T-helper 17 cell (primary cell): ENCODE data around the gene COL4A2. TPM values are rescaled to one million over a fixed set of nuclear protein-coding genes. Genes with fewer than 3 reads are reported as not detected.

Source experiments
- ATAC-seq: fragments of 150-1000 bp; cut with Tn5 transposase; 2 replicates; pipeline ENCODE4 v1.10.0; 2021; ENCODE audit warnings: mild to moderate bottlenecking, moderate library complexity
- DNase-seq, 3 donors: peaks; one replicate each; pipeline versions ENCODE4 v3.0.0 to v3.0.0-alpha.2; 2020 to 2021
- H3K9me3 ChIP-seq: one replicate; pipeline ENCODE4 v1.7.0; 2013; ENCODE audit warnings: low read length, mild to moderate bottlenecking; ENCODE audit not compliant: control insufficient read depth, poor library complexity, severe bottlenecking
- H3K27ac Mint-ChIP-seq: one replicate; pipeline ENCODE4 v1.8.0; 2022; ENCODE audit warnings: mild to moderate bottlenecking, moderate library complexity, mixed read lengths
- H3K27me3 Mint-ChIP-seq: one replicate; pipeline ENCODE4 v1.8.0; 2022; ENCODE audit warnings: mixed read lengths
- H3K36me3 Mint-ChIP-seq: one replicate; pipeline ENCODE4 v1.8.0; 2022; ENCODE audit warnings: low read depth, mixed read lengths
- H3K4me1 Mint-ChIP-seq: one replicate; pipeline ENCODE4 v1.8.0; 2022; ENCODE audit warnings: mild to moderate bottlenecking, mixed read lengths
- H3K4me3 Mint-ChIP-seq: one replicate; pipeline ENCODE4 v1.8.0; 2022; ENCODE audit warnings: mild to moderate bottlenecking, moderate library complexity, mixed read lengths
- total RNA-seq, 4 donors: library from RNA in 2 of 4; stranded (reverse) in 2 of 4; gene quantifications; one replicate each; pipeline ENCODE4 v1.2.3 and lab custom pipeline; 2022 to 2026

The COL4A2 gene
- total RNA-seq, 2 donors from 2014 or later: 0.07 to 1.9 TPM

DNA sequence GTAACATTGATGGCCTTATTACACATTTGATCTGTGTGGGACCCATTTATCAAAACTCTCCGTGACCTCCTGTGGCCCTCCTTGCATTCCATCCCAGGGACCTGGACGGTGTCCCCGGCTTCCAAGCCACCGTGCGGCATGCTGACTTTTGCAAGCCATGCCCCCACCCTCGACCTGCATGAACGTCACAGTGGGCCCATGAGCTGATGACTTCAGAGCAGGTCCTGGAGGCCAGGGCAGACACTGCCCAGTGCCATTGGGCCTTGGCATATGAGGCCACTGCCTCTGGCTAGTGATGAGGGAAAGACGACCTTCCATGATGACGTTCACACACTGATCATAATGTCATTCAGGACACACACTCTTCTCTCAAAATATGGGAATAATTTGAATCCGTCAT is 191.7 kb downstream of the COL4A2 start:
- no peak for ATAC-seq
- Mint-ChIP-seq H3K27me3 (peaks cover 21% of the 10 kb centered on the region), H3K36me3 (no peaks in the 10 kb centered on the region), H3K4me3 (no peak overlapping the region), H3K27ac (no peak overlapping the region), H3K4me1 (no peaks in the 10 kb centered on the region)
- H3K9me3 ChIP-seq: no peaks in the 10 kb centered on the region
- DNase-seq: no peak

- Mint-ChIP-seq H3K4me1 (no peaks in the 10 kb centered on the region), H3K36me3 (no peaks in the 10 kb centered on the region), H3K27ac (no peak overlapping the region), H3K4me3 (no peak overlapping the region), H3K27me3 (peaks cover 21% of the 10 kb centered on the region)
- DNase-seq (no peak), ATAC-seq (no peak)
- no peaks in the 10 kb centered on the region for H3K9me3 ChIP-seq
Observed at GRCh38 chr13:110499621-110500281, 192.7 kb downstream of the COL4A2 start.

DNA sequence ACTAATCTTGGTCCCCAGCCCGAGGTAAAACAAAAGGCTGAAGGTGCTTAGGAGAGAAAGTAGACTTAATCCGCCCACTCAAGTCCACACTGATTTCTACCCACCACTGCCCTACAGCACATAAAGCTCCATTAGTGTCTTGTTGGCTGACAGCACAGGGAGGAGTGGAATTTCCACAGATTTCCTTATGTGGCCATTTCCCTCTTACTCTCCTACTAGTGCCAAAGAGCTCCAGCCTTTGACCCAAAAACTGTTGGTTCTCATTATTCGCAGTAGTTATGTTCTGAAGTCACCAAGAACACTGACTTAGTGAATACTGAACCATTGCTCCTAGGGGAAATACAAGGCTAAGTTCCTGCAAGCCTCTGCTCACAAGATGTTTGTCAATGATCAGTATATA is 193.3 kb downstream of the COL4A2 start:
- Mint-ChIP-seq H3K4me1 (no peaks in the 10 kb centered on the region), H3K36me3 (no peaks in the 10 kb centered on the region)

DNA sequence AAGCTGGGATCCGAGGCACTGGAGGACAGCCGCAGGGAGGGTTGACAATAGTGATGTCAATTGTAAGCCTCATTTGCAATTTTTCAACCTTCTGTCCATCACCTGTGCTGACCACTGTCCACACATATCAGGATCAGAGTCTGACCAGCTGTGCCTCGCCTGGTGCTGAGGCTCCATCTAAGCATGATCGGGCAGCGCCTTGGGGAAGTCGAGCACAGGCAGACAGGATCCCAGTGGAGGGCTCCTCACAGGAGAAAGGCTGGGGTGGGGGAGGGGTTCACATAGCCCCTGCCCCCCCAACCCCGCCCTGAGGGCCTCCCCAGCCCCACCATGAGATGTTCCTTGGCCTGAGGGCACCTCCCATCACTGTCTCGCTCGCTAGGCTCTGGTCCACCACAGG is 194.1 kb downstream of the COL4A2 start:
- Mint-ChIP-seq H3K36me3 (no peaks in the 10 kb centered on the region), H3K27me3 (peaks cover 28% of the 10 kb centered on the region), H3K4me3 (no peak overlapping the region), H3K27ac (no peak overlapping the region), H3K4me1 (no peaks in the 10 kb centered on the region)
- no peaks in the 10 kb centered on the region for H3K9me3 ChIP-seq
- DNase-seq (no peak), ATAC-seq (no peak)

More for the DNA sequence above, 193.3 kb downstream of the COL4A2 start:
- no peaks in the 10 kb centered on the region for H3K9me3 ChIP-seq
- ATAC-seq (no peak), DNase-seq (no peak)
- peaks cover 21% of the 10 kb centered on the region for H3K27me3 Mint-ChIP-seq
- no peak overlapping the region for H3K4me3 Mint-ChIP-seq
- no peak overlapping the region for H3K27ac Mint-ChIP-seq

- no peaks in the 10 kb centered on the region for H3K4me1 Mint-ChIP-seq
- H3K27ac Mint-ChIP-seq: no peak overlapping the region
- no peak overlapping the region for H3K4me3 Mint-ChIP-seq
- peaks cover 49% of the 10 kb centered on the region for H3K27me3 Mint-ChIP-seq
- ATAC-seq: no peak
- no peak for DNase-seq
- H3K9me3 ChIP-seq: no peaks in the 10 kb centered on the region
- no peaks in the 10 kb centered on the region for H3K36me3 Mint-ChIP-seq
Observed at GRCh38 chr13:110503037-110503901, 196.2 kb downstream of the COL4A2 start.

DNA sequence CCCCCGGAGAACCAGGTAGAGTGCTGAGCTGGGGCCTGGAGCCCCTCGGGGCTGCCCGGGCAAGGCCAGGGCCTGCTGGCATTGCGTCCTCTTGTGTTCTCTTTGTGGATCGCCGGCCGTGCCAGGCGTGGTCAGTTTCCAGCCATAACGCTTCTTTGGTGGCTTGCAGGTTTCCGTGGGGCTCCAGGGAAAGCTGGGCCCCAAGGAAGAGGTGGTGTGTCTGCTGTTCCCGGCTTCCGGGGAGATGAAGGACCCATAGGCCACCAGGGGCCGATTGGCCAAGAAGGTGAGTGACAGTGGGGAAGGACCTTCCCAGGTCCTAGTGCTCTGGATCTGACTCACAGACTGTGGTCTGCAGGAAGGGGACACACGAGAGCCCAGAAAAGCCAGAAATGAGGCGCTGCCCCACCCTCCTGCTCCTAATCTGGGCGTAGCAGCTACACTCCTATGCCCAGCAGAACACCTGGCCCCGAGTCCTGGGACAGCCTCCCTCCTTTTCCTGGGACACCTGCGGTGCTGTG is 197.0 kb downstream of the COL4A2 start:
- DNase-seq (no peak), ATAC-seq (no peak)
- H3K4me3 Mint-ChIP-seq: no peak overlapping the region
- no peak overlapping the region for H3K27ac Mint-ChIP-seq
- H3K36me3 Mint-ChIP-seq: no peaks in the 10 kb centered on the region
- no peaks in the 10 kb centered on the region for H3K9me3 ChIP-seq
- peaks cover 49% of the 10 kb centered on the region for H3K27me3 Mint-ChIP-seq
- H3K4me1 Mint-ChIP-seq: no peaks in the 10 kb centered on the region

DNA sequence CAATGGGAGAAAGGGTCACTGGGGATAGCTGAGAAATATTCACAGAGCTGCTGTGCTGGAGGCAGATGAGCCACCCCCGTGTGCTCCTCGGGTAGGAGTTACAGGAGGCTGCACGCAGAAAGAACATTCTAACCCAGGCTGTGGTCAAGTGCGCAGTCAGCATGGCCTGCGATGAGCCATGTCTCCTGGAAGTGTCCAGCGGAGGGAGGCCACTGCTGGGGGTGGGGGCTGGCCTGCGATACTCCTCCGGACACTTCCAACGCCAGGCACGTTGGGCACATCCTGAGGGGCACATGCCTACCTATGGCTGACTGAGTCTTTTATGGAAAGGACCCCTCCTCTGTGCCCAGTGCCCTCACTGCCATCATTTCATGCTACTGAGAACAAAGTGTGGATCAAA is 198.5 kb downstream of the COL4A2 start:
- ATAC-seq (no peak), DNase-seq (no peak)
- H3K27ac Mint-ChIP-seq: no peak overlapping the region
- no peaks in the 10 kb centered on the region for H3K9me3 ChIP-seq
- H3K36me3 Mint-ChIP-seq: no peaks in the 10 kb centered on the region
- peaks cover 48% of the 10 kb centered on the region for H3K27me3 Mint-ChIP-seq
- no peak overlapping the region for H3K4me3 Mint-ChIP-seq
- H3K4me1 Mint-ChIP-seq: no peaks in the 10 kb centered on the region

GRCh38 chr13:110506396-110506795 is 199.3 kb downstream of the COL4A2 start:
- H3K27ac Mint-ChIP-seq: no peak overlapping the region
- no peak overlapping the region for H3K4me3 Mint-ChIP-seq
- ATAC-seq (no peak), DNase-seq (no peak)
- no peaks in the 10 kb centered on the region for H3K36me3 Mint-ChIP-seq
- H3K4me1 Mint-ChIP-seq: no peaks in the 10 kb centered on the region
- H3K9me3 ChIP-seq: no peaks in the 10 kb centered on the region
- peaks cover 44% of the 10 kb centered on the region for H3K27me3 Mint-ChIP-seq

DNA sequence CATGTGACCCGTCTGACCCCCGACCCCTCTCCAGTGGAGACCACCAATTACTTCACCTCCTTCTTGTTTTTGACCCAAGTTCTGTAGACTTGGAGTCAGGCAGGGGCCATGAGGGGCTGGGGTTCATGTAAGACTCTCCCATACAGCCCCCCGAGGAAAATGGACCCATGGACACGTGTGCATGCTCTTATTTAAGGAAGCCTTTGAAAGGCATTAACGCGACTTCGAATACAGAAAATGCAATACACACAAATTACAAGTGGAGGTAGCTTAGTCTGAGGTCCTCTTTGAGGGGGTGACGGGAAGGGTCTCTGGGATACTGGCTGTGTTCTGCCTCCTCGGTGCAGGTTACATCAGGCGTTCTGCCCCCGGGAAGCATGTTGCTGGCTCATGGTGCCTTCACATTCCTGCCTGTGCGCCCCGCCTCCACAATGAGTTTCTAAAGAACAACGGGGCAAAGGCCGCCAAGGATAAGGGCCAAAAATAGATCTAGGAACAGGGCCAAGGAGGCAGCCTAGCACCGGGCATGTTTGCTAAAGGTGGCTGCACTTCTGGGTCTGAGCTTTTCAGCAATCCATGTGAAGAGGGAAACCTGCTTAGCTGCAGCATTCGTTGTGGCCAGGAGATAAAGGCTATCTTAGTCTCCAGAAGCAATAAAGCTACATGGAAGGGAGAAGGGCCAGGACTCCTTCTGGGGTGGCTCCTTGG is 199.9 kb downstream of the COL4A2 start:
- DNase-seq (no peak), ATAC-seq (no peak)
- peaks cover 38% of the 10 kb centered on the region for H3K27me3 Mint-ChIP-seq
- no peak overlapping the region for H3K27ac Mint-ChIP-seq
- no peak overlapping the region for H3K4me3 Mint-ChIP-seq
- H3K36me3 Mint-ChIP-seq: no peaks in the 10 kb centered on the region
- H3K9me3 ChIP-seq: no peaks in the 10 kb centered on the region
- no peaks in the 10 kb centered on the region for H3K4me1 Mint-ChIP-seq

DNA sequence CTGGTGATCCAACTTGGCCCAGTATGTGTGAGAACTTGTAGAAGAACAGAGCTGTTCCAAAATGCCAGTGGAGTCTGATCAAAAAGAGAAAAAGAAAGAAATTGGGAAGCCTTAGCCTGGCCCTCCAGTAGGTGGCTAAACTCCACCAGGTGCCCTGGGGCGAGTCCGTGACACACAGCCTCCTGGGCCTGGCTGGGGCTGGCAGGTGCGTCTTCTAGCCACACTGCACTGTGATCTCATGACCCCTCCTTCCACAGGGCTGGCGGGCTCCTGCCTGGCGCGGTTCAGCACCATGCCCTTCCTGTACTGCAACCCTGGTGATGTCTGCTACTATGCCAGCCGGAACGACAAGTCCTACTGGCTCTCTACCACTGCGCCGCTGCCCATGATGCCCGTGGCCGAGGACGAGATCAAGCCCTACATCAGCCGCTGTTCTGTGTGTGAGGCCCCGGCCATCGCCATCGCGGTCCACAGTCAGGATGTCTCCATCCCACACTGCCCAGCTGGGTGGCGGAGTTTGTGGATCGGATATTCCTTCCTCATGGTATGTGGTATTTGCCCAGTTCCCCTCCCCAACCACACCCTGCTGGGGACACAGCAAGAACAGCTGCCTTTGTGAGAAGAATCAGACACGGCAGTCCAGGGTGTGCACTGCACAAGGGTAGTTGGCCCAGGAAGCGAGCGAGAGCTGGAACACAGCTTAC is 200.7 kb downstream of the COL4A2 start:
- ATAC-seq: no peak
- Mint-ChIP-seq H3K4me3 (no peak overlapping the region), H3K36me3 (no peaks in the 10 kb centered on the region), H3K4me1 (no peaks in the 10 kb centered on the region), H3K27ac (no peak overlapping the region), H3K27me3 (peaks cover 35% of the 10 kb centered on the region)
- no peaks in the 10 kb centered on the region for H3K9me3 ChIP-seq
- no peak for DNase-seq

- H3K27me3 Mint-ChIP-seq: peaks cover 42% of the 10 kb centered on the region
- DNase-seq: no peak
- ATAC-seq: no peak
Observed at GRCh38 chr13:110509478-110509926, 202.4 kb downstream of the COL4A2 start.

GRCh38 chr13:110509971-110510786 is 203.1 kb downstream of the COL4A2 start:
- H3K9me3 ChIP-seq: no peaks in the 10 kb centered on the region
- Mint-ChIP-seq H3K36me3 (no peaks in the 10 kb centered on the region), H3K27ac (no peak overlapping the region), H3K27me3 (peaks cover 42% of the 10 kb centered on the region), H3K4me1 (no peaks in the 10 kb centered on the region), H3K4me3 (no peak overlapping the region)
- ATAC-seq (no peak), DNase-seq (no peak)

More at GRCh38 chr13:110509478-110509926, 202.4 kb downstream of the COL4A2 start:
- Mint-ChIP-seq H3K4me3 (no peak overlapping the region), H3K27ac (no peak overlapping the region), H3K4me1 (no peaks in the 10 kb centered on the region), H3K36me3 (no peaks in the 10 kb centered on the region)
- no peaks in the 10 kb centered on the region for H3K9me3 ChIP-seq
